Vagina (tissue), 2 donors: Measurements from ENCODE around the gene IFT81.

Experiments
- CTCF ChIP-seq, 3 experiments: fragments of 450-650 bp in 2 of 3; fragments of 200-600 bp in 1 of 3; sonication (generic) in 1 of 3; IDR thresholded peaks; one replicate each; pipeline ENCODE4 v1.5.1; 2017 to 2019; ENCODE audit warnings: antibody characterized with exemption in 3 of 3, mild to moderate bottlenecking in 2 of 3, moderate library complexity in 2 of 3
- POLR2AphosphoS5 ChIP-seq, 2 donors: sonication (generic); formaldehyde crosslinking; IDR thresholded peaks; one replicate each; pipeline ENCODE4 v1.9.0; 2017; ENCODE audit warnings: antibody characterized with exemption in 2 of 2, mild to moderate bottlenecking in 2 of 2, low read depth in 1 of 2; ENCODE audit not compliant: insufficient read depth in 1 of 2

- TF ChIP-seq CTCF (IDR thresholded peaks at IDR 0.05) (no peak), POLR2AphosphoS5 (IDR thresholded peaks at IDR 0.05; ENCODE audit: insufficient read depth in 1 of 2, low read depth in 1 of 2) (no peak)
Measured at GRCh38 chr12:110253176-110253575, 129.0 kb downstream of the IFT81 start.
